Right lobe of liver (tissue), 6 donors: ENCODE results near the gene CRAT. TPM values are rescaled to one million over a fixed set of nuclear protein-coding genes. Genes with fewer than 3 reads are reported as not detected.

Source experiments
- ATAC-seq, 4 donors: fragments of 200-7000 bp; cut with Tn5 transposase; one replicate each; pipeline ENCODE4 v1.9.1; 2020; ENCODE audit warnings: mild to moderate bottlenecking in 4 of 4, moderate library complexity in 4 of 4
- DNase-seq, 3 donors: peaks; one replicate each; pipeline ENCODE4 v3.0.0-alpha.2; 2020
- H3K27ac ChIP-seq, 3 donors: fragments of 200-600 bp; one replicate each; pipeline ENCODE4 v1.8.0; 2022
- H3K27me3 ChIP-seq, 2 donors: fragments of 200-600 bp; one replicate each; pipeline ENCODE4 v1.8.0; 2022
- H3K36me3 ChIP-seq, 4 donors: fragments of 200-600 bp; sonication (generic) in 1 of 4; one replicate each; pipeline versions ENCODE4 v1.5.1 to v1.8.0; 2017 to 2022; ENCODE audit warnings: control low read depth in 1 of 4
- H3K4me1 ChIP-seq, 4 donors: fragments of 200-600 bp; sonication (generic) in 1 of 4; one replicate each; pipeline versions ENCODE4 v1.5.1 to v1.8.0; 2017 to 2022; ENCODE audit warnings: control low read depth in 1 of 4
- H3K4me3 ChIP-seq, 3 donors: fragments of 200-600 bp; one replicate each; pipeline ENCODE4 v1.8.0; 2022
- H3K9me3 ChIP-seq, 4 donors: fragments of 200-600 bp; sonication (generic) in 1 of 4; one replicate each; pipeline versions ENCODE4 v1.5.1 to v1.8.0; 2017 to 2022; ENCODE audit warnings: control low read depth in 1 of 4
- POLR2A ChIP-seq: fragments of 450-650 bp; IDR thresholded peaks from one replicate; pipeline ENCODE4 v1.6.1; 2017; ENCODE audit warnings: antibody characterized with exemption, mild to moderate bottlenecking
- WGBS: methylation state at CpG from one replicate; pipeline ENCODE4 v1.1.6; 2018; ENCODE audit warnings: low coverage, low lambda C conversion rate; ENCODE audit not compliant: insufficient coverage; ENCODE audit errors: missing lambda C conversion rate; 5-methylcytosine and 5-hydroxymethylcytosine counted together
- intact Hi-C, 2 donors: fragments of 100-400 bp; cut with DNase I; formaldehyde crosslinking; loops; one replicate each; pipeline versions ENCODE4 v1.11.2 to v1.14.1; 2022
- total RNA-seq, 6 experiments: library from RNA; depleted of rRNA in 2 of 6; stranded (reverse); fragments of >200 nt in 2 of 6; fragmentation: NEBNext Ultra II Directional in 3 of 6; extraction: Animal tissue kit (Norgen Biotek cat#: 25700) in 3 of 6; gene quantifications; one replicate each; pipeline versions ENCODE4 v1.1.0 to v1.2.4, GENCODE V29; 2016 to 2023
- TF ChIP-seq, protein P1 (sequence below), 4 donors: fragments of 200-600 bp in 3 of 4; fragments of 450-650 bp in 1 of 4; IDR thresholded peaks; one replicate each; pipeline versions ENCODE4 v1.5.1 to v1.8.0; 2016 to 2022; ENCODE audit warnings: antibody characterized with exemption in 4 of 4, mild to moderate bottlenecking in 2 of 4
- donor health status: DM: no; HTN: yes; CAD: no.
- donor health status: DM: no; HTN: no; CAD: no.
- donor health status: DM: no; HTN: no; CAD: no.
- donor health status: DM: no; HTN: yes; CAD: no.
- donor health status: DM: no; HTN: yes; CAD: no.

Gene CRAT
- total RNA-seq, 6 experiments from 2014 or later, result 86.1 to 146 (median 104) TPM

GRCh38 chr9:129139233-129139992 lies 28.8 kb upstream of the CRAT start:
- TF ChIP-seq, protein P1, sequence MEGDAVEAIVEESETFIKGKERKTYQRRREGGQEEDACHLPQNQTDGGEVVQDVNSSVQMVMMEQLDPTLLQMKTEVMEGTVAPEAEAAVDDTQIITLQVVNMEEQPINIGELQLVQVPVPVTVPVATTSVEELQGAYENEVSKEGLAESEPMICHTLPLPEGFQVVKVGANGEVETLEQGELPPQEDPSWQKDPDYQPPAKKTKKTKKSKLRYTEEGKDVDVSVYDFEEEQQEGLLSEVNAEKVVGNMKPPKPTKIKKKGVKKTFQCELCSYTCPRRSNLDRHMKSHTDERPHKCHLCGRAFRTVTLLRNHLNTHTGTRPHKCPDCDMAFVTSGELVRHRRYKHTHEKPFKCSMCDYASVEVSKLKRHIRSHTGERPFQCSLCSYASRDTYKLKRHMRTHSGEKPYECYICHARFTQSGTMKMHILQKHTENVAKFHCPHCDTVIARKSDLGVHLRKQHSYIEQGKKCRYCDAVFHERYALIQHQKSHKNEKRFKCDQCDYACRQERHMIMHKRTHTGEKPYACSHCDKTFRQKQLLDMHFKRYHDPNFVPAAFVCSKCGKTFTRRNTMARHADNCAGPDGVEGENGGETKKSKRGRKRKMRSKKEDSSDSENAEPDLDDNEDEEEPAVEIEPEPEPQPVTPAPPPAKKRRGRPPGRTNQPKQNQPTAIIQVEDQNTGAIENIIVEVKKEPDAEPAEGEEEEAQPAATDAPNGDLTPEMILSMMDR (IDR thresholded peaks at IDR 0.05), result peak; percentile 87 to 98 (median 90)
- no peak for TF ChIP-seq POLR2A
- Histone ChIP-seq H3K4me1 (peaks cover 0 to 62% (median 33%) of the 10 kb centered on the region in 4 donors), H3K27me3 (no peaks in the 10 kb centered on the region), H3K4me3 (peak overlapping the region; percentile 53 to 68 (median 56)), H3K36me3 (peaks cover 0 to 21% (median 7%) of the 10 kb centered on the region in 4 donors), H3K27ac (peak overlapping the region; percentile 95 to 100 (median 99)), H3K9me3 (no peaks in the 10 kb centered on the region)
- DNase-seq (peak; percentile 64 to 83 (median 73)), ATAC-seq (peak; percentile 61 to 76 (median 70))
- 0% methylated on average over 5 of the region's 13 CpGs for WGBS
- intact Hi-C loops, result loop anchor here (5.0 to 10.0 kb wide), 2 partner anchors 33 to 635 kb away; no protein-coding TSS in a partner anchor

- Histone ChIP-seq H3K4me1 (peaks cover 0 to 61% (median 33%) of the 10 kb centered on the region in 4 donors), H3K4me3 (peak overlapping the region in 2 of 3 donors; percentile 11 to 53), H3K27ac (peak overlapping the region; percentile 95 to 100 (median 99)), H3K9me3 (no peaks in the 10 kb centered on the region), H3K27me3 (no peaks in the 10 kb centered on the region), H3K36me3 (peaks cover 0 to 17% (median 7%) of the 10 kb centered on the region in 4 donors)
- DNase-seq (peak; percentile 75 to 88 (median 86)), ATAC-seq (peak; percentile 42 to 67 (median 56))
- WGBS, result 19% methylated on average over 12 of the region's 21 CpGs
- TF ChIP-seq, protein P1 (IDR thresholded peaks at IDR 0.05), result no peak
- TF ChIP-seq POLR2A, result peak; percentile 84
- intact Hi-C loops, result loop anchor here (5.0 to 10.0 kb wide), 2 partner anchors 34 to 636 kb away; no protein-coding TSS in a partner anchor
These were observed 28.1 kb upstream of the CRAT start for GRCh38 chr9:129138476-129139232.

- Histone ChIP-seq H3K27ac (peak overlapping the region; percentile 95 to 100 (median 99)), H3K27me3 (no peaks in the 10 kb centered on the region), H3K36me3 (peaks cover 0 to 21% (median 5%) of the 10 kb centered on the region in 4 donors), H3K4me3 (no peak overlapping the region), H3K9me3 (no peaks in the 10 kb centered on the region), H3K4me1 (peaks cover 0 to 56% (median 30%) of the 10 kb centered on the region in 4 donors)
- no peak for TF ChIP-seq POLR2A
- TF ChIP-seq, protein P1 (IDR thresholded peaks at IDR 0.05), result no peak
- whole genome bisulfite sequencing, result 96% methylated on average over 4 of the region's 9 CpGs
- ATAC-seq, result no peak
- no peak for DNase-seq
- intact Hi-C loops, result loop anchor here (5.0 to 10.0 kb wide), 2 partner anchors 34 to 637 kb away; no protein-coding TSS in a partner anchor
These were observed 27.5 kb upstream of the CRAT start for GRCh38 chr9:129138144-129138462.

DNA sequence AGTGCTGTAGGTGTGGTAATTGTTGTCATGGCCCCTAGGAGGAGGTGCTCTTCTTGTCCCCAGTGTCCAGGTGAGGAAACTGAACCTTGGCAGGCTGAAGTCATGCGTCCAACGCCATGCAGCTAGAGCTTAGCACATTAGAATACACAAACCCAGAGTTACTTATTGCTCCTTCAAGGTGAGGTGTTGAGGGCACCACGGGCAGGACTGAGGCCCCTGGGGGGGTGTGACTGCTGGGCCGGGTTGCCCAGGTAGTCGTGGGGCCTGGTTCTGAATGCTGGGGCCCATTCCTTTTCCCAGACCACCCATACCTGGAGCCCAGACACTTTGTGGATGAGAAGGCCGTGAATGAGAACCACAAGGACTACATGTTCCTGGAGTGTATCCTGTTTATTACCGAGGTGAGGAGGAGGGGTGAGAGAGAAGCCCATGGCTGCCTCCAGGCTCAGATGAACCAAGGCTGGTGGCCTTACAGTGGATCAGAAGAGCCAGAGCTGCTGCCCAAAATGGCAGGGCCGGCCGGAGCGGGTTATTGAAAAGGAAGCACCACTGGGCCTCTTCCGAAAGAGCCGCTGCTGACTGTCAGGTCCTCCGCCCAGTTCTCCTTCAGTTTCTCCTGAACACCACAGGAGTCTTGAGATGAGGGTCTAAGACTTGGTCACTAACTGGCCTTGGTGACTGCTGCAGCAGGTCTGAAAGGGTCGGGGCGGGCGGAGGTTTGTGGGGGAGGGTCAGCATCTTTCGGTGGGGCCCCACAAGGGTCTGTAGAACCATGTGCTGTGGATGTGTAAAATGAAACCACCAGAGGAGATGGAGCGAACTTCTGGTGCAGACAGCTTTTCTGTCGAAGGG lies 26.9 kb upstream of the CRAT start:
- H3K27me3 ChIP-seq, result no peaks in the 10 kb centered on the region
- H3K36me3 ChIP-seq, result peaks cover 0 to 21% (median 3%) of the 10 kb centered on the region in 4 donors
- 75% methylated on average over 6 of the region's 19 CpGs for WGBS
- no peak for TF ChIP-seq POLR2A
- TF ChIP-seq, protein P1 (IDR thresholded peaks at IDR 0.05), result no peak
- no peak for DNase-seq
- intact Hi-C loops, result loop anchor here (5.0 to 10.0 kb wide), 2 partner anchors 35 to 637 kb away; no protein-coding TSS in a partner anchor
- peaks cover 0 to 50% (median 27%) of the 10 kb centered on the region in 4 donors for H3K4me1 ChIP-seq
- no peaks in the 10 kb centered on the region for H3K9me3 ChIP-seq
- H3K4me3 ChIP-seq, result no peak overlapping the region
- ATAC-seq, result no peak
- peak overlapping the region; percentile 95 to 100 (median 99) for H3K27ac ChIP-seq
